Measurements from ENCODE around the gene ERCC2. TPM values are rescaled to one million over a fixed set of nuclear protein-coding genes. Genes with fewer than 3 reads are reported as not detected.

Gene ERCC2
- total and polyA plus RNA-seq, 3 experiments from 2014 or later = 7.8 to 23.9 (median 22.0) TPM

DNA sequence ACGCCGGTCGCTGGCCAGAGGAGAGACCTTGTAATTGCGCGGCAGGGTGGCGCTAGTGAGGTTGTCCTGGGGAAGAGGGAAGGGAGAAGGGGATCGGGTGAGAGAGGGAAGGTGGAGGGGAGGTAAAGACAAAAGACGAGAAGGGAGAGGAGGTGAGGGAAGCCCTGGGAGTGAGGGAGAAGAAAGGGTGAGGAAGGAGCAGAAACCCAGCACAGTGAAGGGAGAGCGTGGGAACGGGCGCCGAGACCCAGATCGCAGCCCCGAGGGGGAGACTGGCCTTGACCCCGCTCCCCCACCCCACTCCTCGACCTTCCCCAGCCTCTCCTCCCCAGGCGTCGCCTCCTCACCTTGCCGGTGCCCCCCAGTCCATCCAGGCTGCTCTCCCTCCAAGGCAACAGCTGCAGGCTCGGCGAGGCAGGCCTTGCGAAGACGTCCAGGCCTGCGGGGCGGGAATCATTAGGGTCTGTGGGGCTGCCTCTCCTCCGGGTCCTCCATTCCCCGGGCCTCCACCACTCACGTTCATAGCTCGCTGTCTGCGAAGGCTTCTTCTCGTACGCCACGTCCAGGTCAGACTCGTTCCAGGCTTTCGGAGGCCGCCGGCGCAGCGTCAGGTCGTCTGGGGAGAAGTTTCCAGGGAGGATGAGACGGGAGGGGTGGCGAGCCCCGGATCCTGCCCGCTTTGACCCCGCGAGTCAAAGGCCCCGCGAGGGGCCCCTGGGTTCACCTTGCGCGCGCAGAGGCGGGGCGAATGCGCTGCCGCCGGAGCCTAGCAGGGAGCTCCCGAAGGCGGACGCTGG lies 25.6 kb upstream of the ERCC2 start:
- ChIA-PET CTCF (no interaction called here), POLR2A (no interaction called here)
- Histone ChIP-seq H3K27ac (ENCODE audit: low read depth, low read length) (no peak overlapping the region), H3K27me3 (ENCODE audit: insufficient read depth, low read length, poor library complexity, severe bottlenecking) (peaks cover 2% of the 10 kb centered on the region), H3K36me3 (ENCODE audit: insufficient read depth, low read length) (no peaks in the 10 kb centered on the region), H3K4me1 (ENCODE audit: insufficient read depth, low read length) (peaks cover 5% of the 10 kb centered on the region), H3K4me3 (ENCODE audit: low read length) (no peak overlapping the region), H3K9me3 (ENCODE audit: low read length) (no peaks in the 10 kb centered on the region)
- no peaks in the 10 kb centered on the region for H3K9me3 Mint-ChIP-seq
- no peak for DNase-seq
- peaks cover 21 to 24% of the 10 kb centered on the region in 2 donors for H3K27me3 Mint-ChIP-seq
- no peak overlapping the region for H3K4me3 Mint-ChIP-seq
- H3K27ac Mint-ChIP-seq = no peak overlapping the region
- H3K36me3 Mint-ChIP-seq = peaks cover 0 to 5% (median 0%) of the 10 kb centered on the region in 3 donors
- peaks cover 5 to 12% (median 7%) of the 10 kb centered on the region in 3 donors for H3K4me1 Mint-ChIP-seq

DNA sequence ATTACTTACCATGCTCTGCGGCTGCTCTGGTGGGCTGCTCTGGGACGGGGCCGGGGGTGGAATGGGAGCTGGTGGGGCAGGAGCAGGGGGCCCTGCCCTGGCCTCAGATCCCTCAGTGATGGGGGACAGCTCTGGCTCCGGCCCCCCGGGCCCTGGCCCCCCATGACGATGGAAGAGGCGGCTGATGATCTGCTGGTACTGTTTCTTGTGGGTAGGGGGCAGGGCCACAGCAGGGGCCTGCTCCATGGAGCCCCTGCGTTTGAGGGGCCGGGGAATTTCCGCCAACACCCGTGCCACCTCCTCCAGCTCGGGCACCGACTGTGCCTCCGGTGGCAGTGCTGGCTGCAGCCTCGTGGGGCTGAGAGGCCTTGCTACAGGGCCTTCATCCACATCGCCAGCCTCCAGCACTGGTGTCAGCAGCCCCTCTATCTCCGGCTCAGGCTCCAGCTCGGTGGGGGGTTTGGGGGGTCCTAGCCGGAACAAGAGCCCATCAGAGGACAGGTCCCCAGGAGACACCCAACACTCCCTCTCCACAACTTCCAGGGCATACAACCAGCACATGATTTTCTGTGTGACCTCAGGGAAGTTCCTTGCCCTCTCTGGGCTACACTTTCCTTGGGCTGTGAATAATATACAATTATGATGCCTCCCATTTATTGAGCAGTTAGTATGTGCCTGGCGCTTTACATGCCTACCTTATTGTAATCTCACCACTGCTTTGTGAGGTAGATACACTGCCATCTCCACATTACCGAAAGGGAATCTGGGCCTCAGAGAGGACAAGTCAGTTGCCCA lies 21.7 kb upstream of the ERCC2 start:
- Histone ChIP-seq H3K4me1 (ENCODE audit: insufficient read depth, low read length) (no peaks in the 10 kb centered on the region), H3K27me3 (ENCODE audit: insufficient read depth, low read length, poor library complexity, severe bottlenecking) (no peaks in the 10 kb centered on the region), H3K4me3 (ENCODE audit: low read length) (no peak overlapping the region), H3K36me3 (ENCODE audit: insufficient read depth, low read length) (no peaks in the 10 kb centered on the region), H3K27ac (ENCODE audit: low read depth, low read length) (no peak overlapping the region), H3K9me3 (ENCODE audit: low read length) (no peaks in the 10 kb centered on the region)
- Mint-ChIP-seq H3K27ac (no peak overlapping the region), H3K9me3 (no peaks in the 10 kb centered on the region), H3K36me3 (no peaks in the 10 kb centered on the region), H3K4me3 (no peak overlapping the region), H3K4me1 (peaks cover 0 to 4% (median 0%) of the 10 kb centered on the region in 3 donors), H3K27me3 (peaks cover 8 to 16% of the 10 kb centered on the region in 2 donors)
- ChIA-PET CTCF (no interaction called here), POLR2A (no interaction called here)
- no peak for DNase-seq

DNA sequence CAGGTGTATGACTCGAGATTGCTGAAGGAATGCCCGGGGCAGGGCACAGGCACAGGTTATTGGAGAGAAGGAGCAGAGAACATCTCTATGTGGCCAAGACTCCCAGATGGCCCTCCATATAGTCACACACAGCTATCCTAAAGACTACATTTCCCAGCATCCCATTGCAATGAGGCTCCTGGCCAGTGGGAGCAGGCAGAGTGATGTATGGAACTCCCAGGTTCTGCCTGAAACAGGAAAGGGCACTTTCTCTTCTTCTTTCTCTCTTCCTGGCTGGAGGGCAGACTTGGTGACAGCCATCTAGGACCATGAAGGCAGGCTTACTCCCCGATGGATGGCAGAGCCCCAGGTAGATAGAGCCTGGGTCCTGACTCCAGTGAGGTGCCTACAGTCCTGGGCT lies 21.0 kb upstream of the ERCC2 start:
- Mint-ChIP-seq H3K9me3 (no peaks in the 10 kb centered on the region), H3K27me3 (peaks cover 4 to 14% of the 10 kb centered on the region in 2 donors), H3K27ac (no peak overlapping the region), H3K36me3 (no peaks in the 10 kb centered on the region), H3K4me3 (no peak overlapping the region), H3K4me1 (no peaks in the 10 kb centered on the region)
- H3K9me3 ChIP-seq (ENCODE audit: low read length) = no peaks in the 10 kb centered on the region
- no peaks in the 10 kb centered on the region for H3K36me3 ChIP-seq (ENCODE audit: insufficient read depth, low read length)
- DNase-seq = no peak
- H3K27ac ChIP-seq (ENCODE audit: low read depth, low read length) = no peak overlapping the region
- no peaks in the 10 kb centered on the region for H3K4me1 ChIP-seq (ENCODE audit: insufficient read depth, low read length)
- no peak overlapping the region for H3K4me3 ChIP-seq (ENCODE audit: low read length)
- ChIA-PET CTCF (no interaction called here), POLR2A (no interaction called here)
- H3K27me3 ChIP-seq (ENCODE audit: insufficient read depth, low read length, poor library complexity, severe bottlenecking) = no peaks in the 10 kb centered on the region

GRCh38 chr19:45385392-45386221 lies 15.2 kb upstream of the ERCC2 start:
- no peaks in the 10 kb centered on the region for H3K9me3 Mint-ChIP-seq
- ChIA-PET CTCF (no interaction called here), POLR2A (no interaction called here)
- no peak overlapping the region for H3K27ac Mint-ChIP-seq
- no peak for DNase-seq
- H3K36me3 ChIP-seq (ENCODE audit: insufficient read depth, low read length) = no peaks in the 10 kb centered on the region
- peaks cover 10 to 32% of the 10 kb centered on the region in 2 donors for H3K27me3 Mint-ChIP-seq
- no peaks in the 10 kb centered on the region for H3K4me1 Mint-ChIP-seq
- no peak overlapping the region for H3K4me3 ChIP-seq (ENCODE audit: low read length)
- no peaks in the 10 kb centered on the region for H3K36me3 Mint-ChIP-seq
- H3K4me1 ChIP-seq (ENCODE audit: insufficient read depth, low read length) = no peaks in the 10 kb centered on the region
- H3K4me3 Mint-ChIP-seq = no peak overlapping the region
- no peaks in the 10 kb centered on the region for H3K9me3 ChIP-seq (ENCODE audit: low read length)
- no peak overlapping the region for H3K27ac ChIP-seq (ENCODE audit: low read depth, low read length)
- no peaks in the 10 kb centered on the region for H3K27me3 ChIP-seq (ENCODE audit: insufficient read depth, low read length, poor library complexity, severe bottlenecking)

GRCh38 chr19:45382426-45382825 lies 12.1 kb upstream of the ERCC2 start:
- no peak overlapping the region for H3K4me3 Mint-ChIP-seq
- H3K27ac Mint-ChIP-seq = no peak overlapping the region
- no peaks in the 10 kb centered on the region for H3K27me3 ChIP-seq (ENCODE audit: insufficient read depth, low read length, poor library complexity, severe bottlenecking)
- ChIA-PET CTCF (no interaction called here), POLR2A (no interaction called here)
- no peak for DNase-seq
- H3K9me3 Mint-ChIP-seq = no peaks in the 10 kb centered on the region
- no peaks in the 10 kb centered on the region for H3K36me3 ChIP-seq (ENCODE audit: insufficient read depth, low read length)
- H3K4me1 Mint-ChIP-seq = no peaks in the 10 kb centered on the region
- no peaks in the 10 kb centered on the region for H3K4me1 ChIP-seq (ENCODE audit: insufficient read depth, low read length)
- H3K27ac ChIP-seq (ENCODE audit: low read depth, low read length) = no peak overlapping the region
- peaks cover 10 to 22% of the 10 kb centered on the region in 2 donors for H3K27me3 Mint-ChIP-seq
- H3K4me3 ChIP-seq (ENCODE audit: low read length) = no peak overlapping the region
- no peaks in the 10 kb centered on the region for H3K36me3 Mint-ChIP-seq
- H3K9me3 ChIP-seq (ENCODE audit: low read length) = no peaks in the 10 kb centered on the region

DNA sequence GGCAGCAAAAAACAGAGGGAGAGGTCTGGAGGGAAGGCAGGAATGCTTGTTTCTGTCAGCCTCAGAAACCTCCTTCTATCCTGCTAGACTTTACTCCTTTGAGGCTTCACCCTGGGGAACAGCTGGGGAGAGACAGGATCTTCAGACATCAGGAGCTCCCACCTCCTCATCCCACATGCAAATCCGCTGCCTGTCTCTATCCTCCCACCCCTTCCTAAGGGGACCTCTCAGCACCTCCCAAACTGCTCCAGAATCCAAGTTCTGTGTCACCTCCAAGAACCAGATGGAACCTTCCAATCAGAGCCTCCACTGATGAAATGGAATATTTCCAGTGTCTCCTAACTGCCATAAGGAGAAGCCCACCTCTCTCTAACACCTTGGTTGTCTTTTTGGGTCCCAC lies 9.7 kb upstream of the ERCC2 start:
- CTCF ChIA-PET = no interaction called here
- Histone ChIP-seq H3K27ac (ENCODE audit: low read depth, low read length) (no peak overlapping the region), H3K4me1 (ENCODE audit: insufficient read depth, low read length) (no peaks in the 10 kb centered on the region), H3K36me3 (ENCODE audit: insufficient read depth, low read length) (no peaks in the 10 kb centered on the region), H3K27me3 (ENCODE audit: insufficient read depth, low read length, poor library complexity, severe bottlenecking) (no peaks in the 10 kb centered on the region), H3K4me3 (ENCODE audit: low read length) (no peak overlapping the region), H3K9me3 (ENCODE audit: low read length) (no peaks in the 10 kb centered on the region)
- Mint-ChIP-seq H3K27me3 (peaks cover 7 to 9% of the 10 kb centered on the region in 2 donors), H3K4me1 (no peaks in the 10 kb centered on the region), H3K4me3 (no peak overlapping the region), H3K27ac (no peak overlapping the region), H3K36me3 (no peaks in the 10 kb centered on the region), H3K9me3 (no peaks in the 10 kb centered on the region)
- POLR2A ChIA-PET = no interaction called here
- DNase-seq = no peak

- peaks cover 0 to 2% of the 10 kb centered on the region in 2 donors for H3K27me3 Mint-ChIP-seq
- H3K4me3 Mint-ChIP-seq = no peak overlapping the region
- no peaks in the 10 kb centered on the region for H3K4me1 ChIP-seq (ENCODE audit: insufficient read depth, low read length)
- ChIA-PET POLR2A (no interaction called here), CTCF (no interaction called here)
- H3K27ac Mint-ChIP-seq = no peak overlapping the region
- H3K4me1 Mint-ChIP-seq = peaks cover 0 to 2% (median 0%) of the 10 kb centered on the region in 3 donors
- H3K36me3 ChIP-seq (ENCODE audit: insufficient read depth, low read length) = no peaks in the 10 kb centered on the region
- H3K27ac ChIP-seq (ENCODE audit: low read depth, low read length) = no peak overlapping the region
- H3K9me3 ChIP-seq (ENCODE audit: low read length) = no peaks in the 10 kb centered on the region
- no peaks in the 10 kb centered on the region for H3K27me3 ChIP-seq (ENCODE audit: insufficient read depth, low read length, poor library complexity, severe bottlenecking)
- no peak for DNase-seq
- no peaks in the 10 kb centered on the region for H3K36me3 Mint-ChIP-seq
- H3K4me3 ChIP-seq (ENCODE audit: low read length) = no peak overlapping the region
- H3K9me3 Mint-ChIP-seq = no peaks in the 10 kb centered on the region
Observed at GRCh38 chr19:45376045-45376724, 5.8 kb upstream of the ERCC2 start.

Measured in CD8-positive, alpha-beta memory T cell (primary cell).